Lung (tissue), 12 donors: Measurements from ENCODE around the gene IL4. TPM values are rescaled to one million over a fixed set of nuclear protein-coding genes. Genes with fewer than 3 reads are reported as not detected.

Experiments
- ATAC-seq: fragments of 200-7000 bp; cut with Tn5 transposase; one replicate; pipeline ENCODE4 v1.9.1; 2020; ENCODE audit warnings: moderate number of reproducible peaks; ENCODE audit not compliant: insufficient read depth, low FRiP score
- DNase-seq, 3 donors: peaks; one replicate each; pipeline ENCODE4 v3.0.0-alpha.2; 2013 to 2017
- H3K27ac ChIP-seq, 2 donors: one replicate each; pipeline ENCODE4 v1.5.1; 2013; ENCODE audit warnings: mild to moderate bottlenecking in 2 of 2, moderate library complexity in 2 of 2, control low read depth in 1 of 2, inconsistent platforms in 1 of 2, low read depth in 1 of 2, low read length in 1 of 2
- H3K27me3 ChIP-seq, 3 donors: one replicate each; pipeline ENCODE4 v1.5.1; 2013; ENCODE audit warnings: low read length in 2 of 3; ENCODE audit not compliant: control insufficient read depth in 3 of 3, insufficient read depth in 3 of 3
- H3K36me3 ChIP-seq, 4 donors: one replicate each; pipeline ENCODE4 v1.5.1; 2013; ENCODE audit warnings: low read length in 4 of 4, mild to moderate bottlenecking in 1 of 4, moderate library complexity in 1 of 4; ENCODE audit not compliant: control insufficient read depth in 4 of 4, insufficient read depth in 4 of 4
- H3K4me1 ChIP-seq, 5 donors: one replicate each; pipeline ENCODE4 v1.5.1; 2013; ENCODE audit warnings: low read length in 5 of 5, mild to moderate bottlenecking in 2 of 5, moderate library complexity in 1 of 5; ENCODE audit not compliant: control insufficient read depth in 5 of 5, insufficient read depth in 5 of 5
- H3K4me3 ChIP-seq: one replicate; pipeline ENCODE4 v1.5.1; 2013; ENCODE audit warnings: mild to moderate bottlenecking, control low read depth, moderate library complexity
- H3K9ac ChIP-seq, 2 donors: one replicate each; pipeline ENCODE4 v1.5.1; 2013; ENCODE audit warnings: low read length in 2 of 2, control low read depth in 1 of 2; ENCODE audit not compliant: insufficient read depth in 1 of 2
- H3K9me3 ChIP-seq, 4 donors: one replicate each; pipeline ENCODE4 v1.5.1; 2013; ENCODE audit warnings: low read length in 3 of 4, mild to moderate bottlenecking in 1 of 4, moderate library complexity in 1 of 4; ENCODE audit not compliant: control insufficient read depth in 4 of 4, insufficient read depth in 3 of 4
- WGBS, 2 donors: extraction: QIAGEN DNeasy Blood & Tissue Kit; methylation state at CpG; one replicate each; pipeline ENCODE4 v1.1.7; 2013; 5-methylcytosine and 5-hydroxymethylcytosine counted together
- polyA plus RNA-seq, 2 donors: library from polyadenylated mRNA; stranded (reverse); fragments of 200-250 nt; gene quantifications; one replicate each; pipeline ENCODE4 v1.2.1, GENCODE V29; 2013
- total RNA-seq, 2 donors: library from RNA; depleted of rRNA in 1 of 2; stranded (reverse); fragments of >200 nt in 1 of 2; gene quantifications; one replicate each; pipeline ENCODE4 v1.2.1, GENCODE V29; 2014 to 2021
- TF ChIP-seq, protein P1 (sequence below): IDR thresholded peaks from 2 replicates; pipeline ENCODE4 v1.5.1; 2012; ENCODE audit warnings: mild to moderate bottlenecking; ENCODE audit errors: control extremely low read depth, extremely low read depth
- donor health status: control.
- donor health status: control.
- donor health status: Bipolar disorder and iron deficiency.
- donor health status: healthy.
- donor health status: DM: yes; HTN: yes; CAD: no.

IL4 gene
- total and polyA plus RNA-seq, 4 donors: not detected

- 94 to 98% methylated on average over 4 of the region's 4 CpGs for WGBS, 2 donors
- H3K4me1 ChIP-seq: no peaks in the 10 kb centered on the region
- no peaks in the 10 kb centered on the region for H3K27me3 ChIP-seq
- H3K9ac ChIP-seq: no peak overlapping the region
- ATAC-seq (no peak), DNase-seq (no peak)
- H3K4me3 ChIP-seq: no peak overlapping the region
- H3K36me3 ChIP-seq: peaks cover 0 to 16% (median 4%) of the 10 kb centered on the region in 4 donors
- TF ChIP-seq, protein P1, sequence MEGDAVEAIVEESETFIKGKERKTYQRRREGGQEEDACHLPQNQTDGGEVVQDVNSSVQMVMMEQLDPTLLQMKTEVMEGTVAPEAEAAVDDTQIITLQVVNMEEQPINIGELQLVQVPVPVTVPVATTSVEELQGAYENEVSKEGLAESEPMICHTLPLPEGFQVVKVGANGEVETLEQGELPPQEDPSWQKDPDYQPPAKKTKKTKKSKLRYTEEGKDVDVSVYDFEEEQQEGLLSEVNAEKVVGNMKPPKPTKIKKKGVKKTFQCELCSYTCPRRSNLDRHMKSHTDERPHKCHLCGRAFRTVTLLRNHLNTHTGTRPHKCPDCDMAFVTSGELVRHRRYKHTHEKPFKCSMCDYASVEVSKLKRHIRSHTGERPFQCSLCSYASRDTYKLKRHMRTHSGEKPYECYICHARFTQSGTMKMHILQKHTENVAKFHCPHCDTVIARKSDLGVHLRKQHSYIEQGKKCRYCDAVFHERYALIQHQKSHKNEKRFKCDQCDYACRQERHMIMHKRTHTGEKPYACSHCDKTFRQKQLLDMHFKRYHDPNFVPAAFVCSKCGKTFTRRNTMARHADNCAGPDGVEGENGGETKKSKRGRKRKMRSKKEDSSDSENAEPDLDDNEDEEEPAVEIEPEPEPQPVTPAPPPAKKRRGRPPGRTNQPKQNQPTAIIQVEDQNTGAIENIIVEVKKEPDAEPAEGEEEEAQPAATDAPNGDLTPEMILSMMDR: no peak
- H3K27ac ChIP-seq: no peak overlapping the region
- H3K9me3 ChIP-seq: no peaks in the 10 kb centered on the region
These were observed 22.2 kb downstream of the IL4 start for GRCh38 chr5:132695956-132696355.

- no peak for DNase-seq
- Histone ChIP-seq H3K9ac (no peak overlapping the region), H3K27me3 (no peaks in the 10 kb centered on the region), H3K36me3 (peaks cover 2 to 15% (median 7%) of the 10 kb centered on the region in 4 donors), H3K9me3 (no peaks in the 10 kb centered on the region), H3K4me1 (no peaks in the 10 kb centered on the region), H3K27ac (no peak overlapping the region), H3K4me3 (no peak overlapping the region)
- ATAC-seq: no peak
- TF ChIP-seq, protein P1: no peak
- WGBS, 2 donors: 92 to 100% methylated on average over 1 of the region's 1 CpG
These were observed 31.1 kb downstream of the IL4 start for GRCh38 chr5:132704875-132705274.

GRCh38 chr5:132708645-132709044, 34.9 kb downstream of the IL4 start:
- Histone ChIP-seq H3K36me3 (peaks cover 0 to 12% (median 0%) of the 10 kb centered on the region in 4 donors), H3K9ac (peak overlapping the region in 1 of 2 donors; percentile 16)
- TF ChIP-seq, protein P1: no peak

More at GRCh38 chr5:132708645-132709044, 34.9 kb downstream of the IL4 start:
- ATAC-seq: no peak
- DNase-seq: no peak
- no peaks in the 10 kb centered on the region for H3K4me1 ChIP-seq
- H3K27me3 ChIP-seq: no peaks in the 10 kb centered on the region
- H3K27ac ChIP-seq: no peak overlapping the region
- H3K9me3 ChIP-seq: no peaks in the 10 kb centered on the region
- H3K4me3 ChIP-seq: no peak overlapping the region
